Measurements from ENCODE around the gene B4GALNT4. TPM values are rescaled to one million over a fixed set of nuclear protein-coding genes. Genes with fewer than 3 reads are reported as not detected.
A peak's percentile ranks its signal among the peaks of the same experiment; 100 is the strongest.
"Not testable (repeated sequence)": the region's sequence is repeated elsewhere in the genome, so short reads cannot be mapped to it uniquely, and the experiment has no call there.

The B4GALNT4 gene
- total RNA-seq, 1 donor from 2014 or later = 22.9 TPM

GRCh38 chr11:359181-359714 is 10.1 kb upstream of the B4GALNT4 start:
- no peak for DNase-seq

GRCh38 chr11:360326-361280 is 8.7 kb upstream of the B4GALNT4 start:
- DNase-seq = no peak

GRCh38 chr11:362642-363442 is 6.5 kb upstream of the B4GALNT4 start:
- no peak for DNase-seq

- not testable (repeated sequence) for DNase-seq
These were observed 5.9 kb upstream of the B4GALNT4 start for GRCh38 chr11:363443-363805.

GRCh38 chr11:363948-364761 is 5.1 kb upstream of the B4GALNT4 start:
- DNase-seq = peak; percentile 29

- no peak for DNase-seq
These were observed 4.1 kb upstream of the B4GALNT4 start for GRCh38 chr11:364991-365725.

- no peak for DNase-seq
These were observed 3.5 kb upstream of the B4GALNT4 start for GRCh38 chr11:365831-366230.

GRCh38 chr11:367956-368413 is 1.3 kb upstream of the B4GALNT4 start:
- no peak for DNase-seq

- DNase-seq = peak; percentile 50
These were observed 624 bp upstream of the B4GALNT4 start for GRCh38 chr11:368414-369335.

- peak; percentile 52 for DNase-seq
These were observed 1.0 kb downstream of the B4GALNT4 start for GRCh38 chr11:370070-370941.

- no peak for DNase-seq
These were observed 1.8 kb downstream of the B4GALNT4 start for GRCh38 chr11:371051-371450.

GRCh38 chr11:371716-372590 is 2.7 kb downstream of the B4GALNT4 start:
- DNase-seq = no peak

GRCh38 chr11:372809-373715 is 3.8 kb downstream of the B4GALNT4 start:
- no peak for DNase-seq

GRCh38 chr11:373716-374551 is 4.6 kb downstream of the B4GALNT4 start:
- no peak for DNase-seq

GRCh38 chr11:375065-376025 is 6.0 kb downstream of the B4GALNT4 start:
- DNase-seq = no peak
